Sigmoid colon (tissue), 7 donors: Measurements from ENCODE around the gene GSTK1. TPM values are rescaled to one million over a fixed set of nuclear protein-coding genes. Genes with fewer than 3 reads are reported as not detected.

Experiments used
- polyA plus RNA-seq, 3 donors: library from polyadenylated mRNA; stranded (reverse); fragments of 200-250 nt; gene quantifications; one replicate each; pipeline ENCODE4 v1.2.3, GENCODE V29; 2013
- small RNA-seq, 3 donors: library from RNA; depleted of rRNA; stranded (forward); fragments of <200 nt; gene quantifications; one replicate each; pipeline ENCODE3, GENCODE V24; 2016
- total RNA-seq, 4 donors: library from RNA; depleted of rRNA; stranded (reverse); fragments of >200 nt; gene quantifications; one replicate each; pipeline ENCODE4 v1.1.0, GENCODE V29; 2016
- donor health status: healthy with polysubstance abuse.
- donor health status: Bipolar disorder and iron deficiency.
- donor health status: healthy.

Gene GSTK1
- total and polyA plus RNA-seq, 7 donors, result 111 to 247 (median 158) TPM

Small RNA genes lying within 50 kb of the gene (small RNA-seq; reads per million reads assigned to genes)
- gene AC073342.3 (0 reads per million in 3 donors), gene RN7SL481P (0 reads per million in 3 donors), gene RN7SL535P (0 reads per million in 3 donors)

Other genes starting within 250 kb of the GSTK1 start
- not detected for gene OR9A2, start 236.3 kb upstream of the GSTK1 start, total RNA-seq
- not detected for gene OR9A2, start 236.3 kb upstream of the GSTK1 start, polyA plus RNA-seq
- not detected for gene OR6V1, start 211.1 kb upstream of the GSTK1 start, total RNA-seq
- gene OR6V1, start 211.1 kb upstream of the GSTK1 start, polyA plus RNA-seq, result not detected
- gene PIP, start 131.4 kb upstream of the GSTK1 start, total RNA-seq, result not detected
- gene PIP, start 131.4 kb upstream of the GSTK1 start, polyA plus RNA-seq, result not detected
- gene TAS2R39, start 80.0 kb upstream of the GSTK1 start, total RNA-seq, result not detected
- gene TAS2R39, start 80.0 kb upstream of the GSTK1 start, polyA plus RNA-seq, result not detected
- not detected for gene TAS2R40, start 41.4 kb upstream of the GSTK1 start, total RNA-seq
- not detected for gene TAS2R40, start 41.4 kb upstream of the GSTK1 start, polyA plus RNA-seq
- under 1 TPM in 1 of 4 donors, not detected in 3; 0.71 TPM for gene TMEM139, start 21.5 kb downstream of the GSTK1 start, total RNA-seq
- gene TMEM139, start 21.5 kb downstream of the GSTK1 start, polyA plus RNA-seq, result 10 to 100 TPM; 26.4 to 58.5 (median 54.8) TPM
- gene CASP2, start 24.9 kb downstream of the GSTK1 start, total RNA-seq, result 10 to 100 TPM in 1 of 4 donors, 1 to 10 TPM in 3; 7.1 to 14.4 (median 7.8) TPM
- gene CASP2, start 24.9 kb downstream of the GSTK1 start, polyA plus RNA-seq, result 10 to 100 TPM in 1 of 3 donors, 1 to 10 TPM in 2; 6.0 to 16.2 (median 6.0) TPM
- under 1 TPM in 1 of 4 donors, not detected in 3; 0.14 TPM for gene CLCN1, start 52.7 kb downstream of the GSTK1 start, total RNA-seq
- under 1 TPM in 1 of 3 donors, not detected in 2; 0.15 TPM for gene CLCN1, start 52.7 kb downstream of the GSTK1 start, polyA plus RNA-seq
- 10 to 100 TPM in 1 of 4 donors, 1 to 10 TPM in 3; 6.4 to 15.7 (median 6.8) TPM for gene FAM131B, start 99.3 kb downstream of the GSTK1 start, total RNA-seq
- gene FAM131B, start 99.3 kb downstream of the GSTK1 start, polyA plus RNA-seq, result 1 to 10 TPM in 1 of 3 donors, under 1 TPM in 2; under 0.01 to 2.0 (median under 0.01) TPM
- 100 to 1,000 TPM in 2 of 4 donors, 10 to 100 TPM in 2; 67.3 to 218 (median 120) TPM for gene ZYX, start 117.9 kb downstream of the GSTK1 start, total RNA-seq
- gene ZYX, start 117.9 kb downstream of the GSTK1 start, polyA plus RNA-seq, result 10 to 100 TPM; 34.4 to 91.3 (median 46.8) TPM
- 1 to 10 TPM in 1 of 4 donors, under 1 TPM in 1, not detected in 2; 0.14 to 1.5 TPM for gene EPHA1, start 145.4 kb downstream of the GSTK1 start, total RNA-seq
- 10 to 100 TPM in 1 of 3 donors, 1 to 10 TPM in 1, under 1 TPM in 1; 0.92 to 10.2 (median 4.2) TPM for gene EPHA1, start 145.4 kb downstream of the GSTK1 start, polyA plus RNA-seq
- not detected for gene TAS2R60, start 180.0 kb downstream of the GSTK1 start, total RNA-seq
- not detected for gene TAS2R60, start 180.0 kb downstream of the GSTK1 start, polyA plus RNA-seq
- gene TAS2R41, start 214.4 kb downstream of the GSTK1 start, total RNA-seq, result 1 to 10 TPM in 1 of 4 donors, not detected in 3; 1.6 TPM
- gene TAS2R41, start 214.4 kb downstream of the GSTK1 start, polyA plus RNA-seq, result not detected